GM12801 (cell line): ENCODE data around the gene ADAT2.

Experiments used
- TF ChIP-seq, protein P1 (sequence below): IDR thresholded peaks from one replicate; pipeline ENCODE4 v1.5.1; 2011; ENCODE audit warnings: control low read depth; ENCODE audit not compliant: insufficient read length; ENCODE audit errors: extremely low read depth

The ADAT2 gene

DNA sequence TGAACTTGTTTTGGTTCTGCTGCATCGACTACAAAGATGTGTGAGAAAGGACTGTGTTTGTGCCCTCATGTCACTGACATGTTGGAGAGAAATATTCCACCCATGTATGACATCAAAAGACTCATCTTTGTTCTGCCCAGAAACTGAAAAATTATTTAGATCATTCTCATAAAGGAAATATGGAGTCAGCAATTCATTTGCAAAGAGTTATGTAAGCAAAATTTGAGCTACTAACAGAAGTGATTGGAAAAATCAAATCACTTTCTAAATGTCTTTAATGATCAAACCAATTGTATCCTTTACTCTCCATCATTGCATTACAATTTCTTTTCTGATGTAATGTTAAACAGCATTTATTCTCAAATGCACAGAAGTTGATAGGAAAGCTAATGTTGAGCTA lies 19.3 kb downstream of the ADAT2 start:
- TF ChIP-seq, protein P1, sequence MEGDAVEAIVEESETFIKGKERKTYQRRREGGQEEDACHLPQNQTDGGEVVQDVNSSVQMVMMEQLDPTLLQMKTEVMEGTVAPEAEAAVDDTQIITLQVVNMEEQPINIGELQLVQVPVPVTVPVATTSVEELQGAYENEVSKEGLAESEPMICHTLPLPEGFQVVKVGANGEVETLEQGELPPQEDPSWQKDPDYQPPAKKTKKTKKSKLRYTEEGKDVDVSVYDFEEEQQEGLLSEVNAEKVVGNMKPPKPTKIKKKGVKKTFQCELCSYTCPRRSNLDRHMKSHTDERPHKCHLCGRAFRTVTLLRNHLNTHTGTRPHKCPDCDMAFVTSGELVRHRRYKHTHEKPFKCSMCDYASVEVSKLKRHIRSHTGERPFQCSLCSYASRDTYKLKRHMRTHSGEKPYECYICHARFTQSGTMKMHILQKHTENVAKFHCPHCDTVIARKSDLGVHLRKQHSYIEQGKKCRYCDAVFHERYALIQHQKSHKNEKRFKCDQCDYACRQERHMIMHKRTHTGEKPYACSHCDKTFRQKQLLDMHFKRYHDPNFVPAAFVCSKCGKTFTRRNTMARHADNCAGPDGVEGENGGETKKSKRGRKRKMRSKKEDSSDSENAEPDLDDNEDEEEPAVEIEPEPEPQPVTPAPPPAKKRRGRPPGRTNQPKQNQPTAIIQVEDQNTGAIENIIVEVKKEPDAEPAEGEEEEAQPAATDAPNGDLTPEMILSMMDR, result no peak

DNA sequence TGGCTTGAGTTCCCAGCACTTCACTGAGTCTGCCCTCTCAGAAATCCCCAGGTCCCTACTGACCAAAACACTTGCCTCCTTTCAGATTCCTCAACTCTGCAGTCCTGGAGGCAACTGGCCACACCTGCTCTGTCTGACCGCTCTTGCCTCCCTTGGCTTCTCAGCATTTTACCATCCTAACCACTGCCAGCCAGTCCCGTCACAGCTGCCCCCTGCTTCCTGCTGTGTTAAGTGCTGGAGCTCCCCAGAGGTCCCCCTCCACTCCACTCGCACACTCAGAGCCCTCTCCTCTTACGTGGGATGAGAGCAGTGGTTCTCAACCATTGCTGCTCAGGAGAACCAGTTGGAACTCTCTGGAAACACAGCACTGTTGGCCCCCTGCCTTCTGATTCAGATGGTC lies 20.5 kb downstream of the ADAT2 start:
- TF ChIP-seq, protein P1, result no peak

DNA sequence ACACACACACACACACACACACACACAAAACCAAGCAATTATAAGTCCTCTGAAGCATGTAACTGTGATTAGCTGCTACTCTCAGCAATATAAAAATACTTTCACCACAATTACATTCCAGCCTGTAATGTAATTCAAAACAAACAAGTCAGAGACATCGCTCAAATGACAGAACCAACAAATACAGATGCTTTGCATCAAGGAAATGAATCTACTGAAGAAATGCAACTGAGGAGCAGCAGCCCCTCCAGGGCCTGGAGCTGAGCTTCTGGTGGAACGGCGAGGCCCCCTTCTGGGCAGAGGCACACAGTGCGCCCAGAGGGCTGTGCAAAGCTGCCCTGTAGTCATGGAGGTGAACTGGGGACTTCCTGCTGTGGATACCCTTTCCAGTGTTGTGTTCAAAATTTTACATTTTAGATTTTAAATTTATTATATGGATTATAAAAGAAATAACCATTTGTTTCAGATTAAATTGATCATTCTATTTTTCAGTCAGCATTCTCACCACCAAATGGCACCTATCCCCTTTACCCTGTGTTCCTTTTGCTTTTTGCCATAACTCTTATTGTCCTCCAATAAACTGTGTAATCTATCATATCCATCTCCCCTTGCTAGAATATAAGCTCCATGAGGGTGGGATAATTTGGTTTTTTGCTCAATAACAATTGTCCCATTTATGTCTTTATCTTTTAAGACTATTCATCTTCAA lies 23.2 kb downstream of the ADAT2 start:
- TF ChIP-seq, protein P1, result peak; percentile 64

DNA sequence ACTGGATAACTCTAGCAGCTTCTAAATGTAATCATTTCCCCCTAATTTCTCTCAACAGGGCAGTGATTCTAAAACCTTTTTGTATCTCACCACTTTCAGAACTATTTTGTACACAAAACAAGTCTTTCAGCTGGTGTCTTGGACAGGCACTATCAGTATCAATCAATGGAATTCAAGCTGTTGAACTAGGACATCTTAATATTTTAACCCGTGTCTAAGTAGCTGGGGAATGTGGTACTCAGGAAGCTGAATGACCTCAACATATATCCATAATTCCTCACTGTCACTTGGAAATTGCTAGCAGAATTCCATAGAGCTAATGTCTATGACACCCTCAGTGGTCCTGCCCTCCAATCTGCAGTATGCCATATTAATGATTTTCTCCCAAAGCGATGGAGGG lies 24.5 kb downstream of the ADAT2 start:
- TF ChIP-seq, protein P1, result no peak

DNA sequence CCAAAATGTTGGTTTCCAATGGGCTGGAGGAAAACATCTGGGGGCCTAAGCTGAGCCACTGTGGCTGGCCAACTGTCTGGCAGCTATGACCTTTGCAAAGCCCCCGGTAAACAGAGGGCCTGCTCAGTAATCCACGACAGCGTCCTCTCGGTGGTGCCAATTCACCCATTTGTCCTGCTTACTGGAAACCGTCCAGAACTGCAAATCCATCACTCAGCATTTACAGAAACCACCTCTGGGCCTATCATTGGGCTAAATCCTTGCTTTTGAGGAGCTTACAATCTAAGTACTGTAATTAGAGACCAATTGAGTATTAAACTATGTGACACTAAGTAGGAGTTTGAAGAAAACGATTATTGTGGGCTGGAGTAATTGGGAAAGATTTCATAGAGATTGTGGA lies 31.0 kb downstream of the ADAT2 start:
- TF ChIP-seq, protein P1, result no peak

DNA sequence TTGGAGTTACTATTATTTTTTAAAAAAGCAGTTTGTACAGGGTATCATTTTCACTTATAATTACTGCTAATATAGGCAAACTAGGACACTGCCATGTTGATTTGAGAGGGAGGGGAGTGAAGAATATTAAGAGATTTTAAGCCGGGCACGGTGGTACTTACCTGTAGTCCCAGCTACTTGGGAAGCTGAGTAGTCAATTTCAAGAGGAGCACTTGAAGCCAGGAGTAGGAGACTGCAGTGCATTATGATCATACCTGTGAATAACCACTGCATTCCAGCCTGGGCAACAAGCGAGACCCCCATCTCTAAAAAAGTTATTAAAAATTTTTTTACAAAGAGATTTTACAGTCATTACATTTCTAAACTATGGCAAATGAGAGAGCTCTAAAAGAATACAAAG lies 35.7 kb downstream of the ADAT2 start:
- TF ChIP-seq, protein P1, result no peak

DNA sequence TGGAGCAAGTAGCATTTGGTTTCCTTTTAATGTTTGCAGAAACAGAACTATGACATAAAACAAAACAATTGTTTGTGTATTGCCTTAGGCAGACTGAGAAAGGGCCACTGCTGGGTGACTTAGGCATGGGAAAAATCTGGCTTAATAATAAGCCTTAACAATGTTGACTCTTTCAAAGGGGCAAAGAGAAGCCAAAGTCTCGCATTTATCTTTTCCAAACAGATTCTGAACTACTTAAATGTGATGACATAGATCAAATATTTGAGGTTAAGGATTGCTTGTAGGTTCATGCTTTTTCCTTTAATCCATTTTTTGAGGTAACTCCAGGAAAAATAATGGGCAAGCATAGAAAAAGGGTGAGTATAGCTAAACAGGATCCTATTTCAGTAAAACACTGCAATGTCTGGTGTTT lies 39.6 kb downstream of the ADAT2 start:
- TF ChIP-seq, protein P1, result no peak

DNA sequence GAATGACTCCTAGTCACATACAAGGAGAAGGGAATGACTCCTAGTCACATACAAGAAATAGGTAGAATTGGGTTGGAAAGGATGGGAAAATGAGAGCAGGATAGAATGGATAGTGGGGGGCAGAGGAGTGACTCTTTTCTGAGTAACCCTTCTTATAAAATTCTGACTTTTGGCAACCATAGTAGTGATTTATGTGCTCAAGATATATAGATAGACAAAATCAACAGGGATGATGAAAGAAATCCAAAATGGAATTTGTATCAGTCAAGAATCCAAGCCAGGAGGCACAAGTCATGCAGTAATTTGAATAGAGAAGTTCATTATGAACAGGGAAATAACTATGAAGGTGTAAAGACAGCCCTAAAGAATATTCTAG lies 41.7 kb downstream of the ADAT2 start:
- TF ChIP-seq, protein P1, result no peak
